ENCODE measurements around the gene ZNF791.
"Not testable (repeated sequence)": the region's sequence is repeated elsewhere in the genome, so short reads cannot be mapped to it uniquely, and the experiment has no call there.

ZNF791 gene

GRCh38 chr19:12668346-12668745 lies 57.6 kb downstream of the ZNF791 start:
- DNase-seq: no peak

- no peak for DNase-seq
Observed at GRCh38 chr19:12668932-12669269, 58.2 kb downstream of the ZNF791 start.

- DNase-seq: peak; percentile 75
Observed at GRCh38 chr19:12669270-12670158, 58.8 kb downstream of the ZNF791 start.

- no peak for DNase-seq
Observed at GRCh38 chr19:12670159-12670928, 59.6 kb downstream of the ZNF791 start.

GRCh38 chr19:12672744-12673143 lies 62.0 kb downstream of the ZNF791 start:
- no peak for DNase-seq

- DNase-seq: no peak
Observed at GRCh38 chr19:12675399-12675798, 64.7 kb downstream of the ZNF791 start.

GRCh38 chr19:12675940-12676339 lies 65.2 kb downstream of the ZNF791 start:
- no peak for DNase-seq

- peak; percentile 71 for DNase-seq
Observed at GRCh38 chr19:12676384-12676792, 65.7 kb downstream of the ZNF791 start.

GRCh38 chr19:12676928-12677327 lies 66.2 kb downstream of the ZNF791 start:
- no peak for DNase-seq

GRCh38 chr19:12678039-12678438 lies 67.3 kb downstream of the ZNF791 start:
- DNase-seq: not testable (repeated sequence)

GRCh38 chr19:12680034-12680433 lies 69.3 kb downstream of the ZNF791 start:
- no peak for DNase-seq

GRCh38 chr19:12681074-12681987 lies 70.6 kb downstream of the ZNF791 start, which contains the start of gene DHPS:
Gene DHPS (minus strand): TSS chr19:12681880. CDS start chr19:12681766, 114 bp downstream.
- peak; percentile 97 for DNase-seq
